PC-3 (cell line): ENCODE results near the gene RIPOR3. TPM values are rescaled to one million over a fixed set of nuclear protein-coding genes. Genes with fewer than 3 reads are reported as not detected.
"Not testable (repeated sequence)": the region's sequence is repeated elsewhere in the genome, so short reads cannot be mapped to it uniquely, and the experiment has no call there.

Experiments
- ATAC-seq: fragments of 200-7000 bp; cut with Tn5 transposase; 2 replicates; pipeline ENCODE4 v1.9.1; 2020; ENCODE audit warnings: mild to moderate bottlenecking, moderate library complexity
- BruUV-seq: library from RNA; stranded (reverse); fragments of 400-500 nt; replicated peaks from 2 replicates; lab custom pipeline; 2021; lab: Mats Ljungman, UMichigan
- CTCF ChIA-PET: fragments of 300-600 bp; sonication (Branson Sonifier 250); formaldehyde crosslinking; loops from one replicate; lab custom pipeline; 2022; ENCODE audit warnings: antibody characterized with exemption; lab: Charles Lee
- POLR2A ChIA-PET: fragments of 300-600 bp; sonication (Branson Sonifier 250); formaldehyde crosslinking; loops from one replicate; lab custom pipeline; 2022; ENCODE audit warnings: antibody characterized with exemption; ENCODE audit not compliant: unreplicated experiment; lab: Charles Lee
- DNase-seq: peaks from one replicate; pipeline ENCODE4 v3.0.0-alpha.2; 2015
- H2AFZ ChIP-seq: fragments of 300-600 bp; sonication (generic); 2 replicates; pipeline ENCODE4 v1.6.0; 2016; ENCODE audit warnings: antibody characterized with exemption, low read length
- H3F3A ChIP-seq: fragments of 300-600 bp; sonication (generic); one replicate; pipeline ENCODE4 v1.6.0; 2017; ENCODE audit warnings: antibody characterized with exemption, low read length, control low read depth, mild to moderate bottlenecking; ENCODE audit not compliant: unreplicated experiment
- H3K27ac ChIP-seq: fragments of 300-600 bp; sonication (generic); 2 replicates; pipeline ENCODE4 v1.5.1; 2016; ENCODE audit warnings: mild to moderate bottlenecking, low read length
- H3K27me3 ChIP-seq: fragments of 300-600 bp; sonication (generic); 2 replicates; pipeline ENCODE4 v1.6.1; 2016; ENCODE audit warnings: low read length, mixed read lengths
- H3K36me3 ChIP-seq: fragments of 300-600 bp; sonication (generic); 2 replicates; pipeline ENCODE4 v1.6.1; 2016; ENCODE audit warnings: low read depth, mixed run types, low read length, mixed read lengths
- H3K4me1 ChIP-seq: fragments of 300-600 bp; sonication (generic); 2 replicates; pipeline ENCODE4 v1.5.1; 2016; ENCODE audit warnings: low read length; ENCODE audit not compliant: insufficient read depth
- H3K4me2 ChIP-seq: fragments of 300-600 bp; sonication (generic); 2 replicates; pipeline ENCODE4 v1.6.0; 2016; ENCODE audit warnings: low read length
- H3K4me3 ChIP-seq: fragments of 300-600 bp; sonication (generic); 2 replicates; pipeline ENCODE4 v1.5.1; 2016; ENCODE audit warnings: mild to moderate bottlenecking, low read length, mixed read lengths
- H3K79me2 ChIP-seq: fragments of 300-600 bp; sonication (generic); 2 replicates; pipeline ENCODE4 v1.6.1; 2017; ENCODE audit warnings: low read length, mixed read lengths
- H3K9ac ChIP-seq: fragments of 300-600 bp; sonication (generic); 2 replicates; pipeline ENCODE4 v1.6.0; 2016; ENCODE audit warnings: mild to moderate bottlenecking, low read length
- H3K9me2 ChIP-seq: fragments of 300-600 bp; sonication (generic); replicated peaks from 2 replicates; pipeline ENCODE4 v1.6.1; 2016; ENCODE audit warnings: mixed run types, low read length, mixed read lengths
- H3K9me3 ChIP-seq: fragments of 300-600 bp; sonication (generic); 2 replicates; pipeline ENCODE4 v1.6.1; 2016; ENCODE audit warnings: low read length, mixed read lengths
- H4K20me1 ChIP-seq: fragments of 300-600 bp; sonication (generic); 2 replicates; pipeline ENCODE4 v1.6.1; 2016; ENCODE audit warnings: low read length, mixed read lengths
- EZH2 ChIP-seq: fragments of 300-600 bp; sonication (generic); IDR thresholded peaks from one replicate; pipeline ENCODE4 v1.6.1; 2017; ENCODE audit warnings: antibody characterized with exemption, mild to moderate bottlenecking, low read length; ENCODE audit not compliant: unreplicated experiment
- EZH2phosphoT487 ChIP-seq: fragments of 300-600 bp; sonication (generic); IDR thresholded peaks from 2 replicates; pipeline ENCODE4 v1.6.1; 2018; ENCODE audit warnings: mild to moderate bottlenecking, antibody characterized with exemption, low read length, borderline replicate concordance
- intact Hi-C: fragments of 100-400 bp; cut with micrococcal nuclease; formaldehyde crosslinking; loops from 2 replicates; pipeline ENCODE4 v1.9.0; 2023
- total RNA-seq: library from RNA; depleted of rRNA; stranded (reverse); fragments of >200 nt; gene quantifications from 2 replicates; pipeline ENCODE4 v1.2.3, GENCODE V29; 2014
- TF ChIP-seq, protein P1 (sequence below): fragments of 300-600 bp; sonication (generic); conservative IDR thresholded peaks from 2 replicates; pipeline ENCODE4 v1.5.1; 2017; ENCODE audit warnings: antibody characterized with exemption, low read depth, mild to moderate bottlenecking, low read length

The RIPOR3 gene
- total RNA-seq, 1 experiment from 2014 or later, result 0.04 TPM

GRCh38 chr20:50671626-50672025 is 19.7 kb downstream of the RIPOR3 start:
- DNase-seq (no peak), ATAC-seq (no peak)
- Histone ChIP-seq H3K4me3 (no peak overlapping the region), H3K4me1 (peaks cover 22% of the 10 kb centered on the region), H3K4me2 (no peak overlapping the region), H3K27ac (no peak overlapping the region), H3F3A (no peaks in the 10 kb centered on the region), H3K79me2 (no peaks in the 10 kb centered on the region), H3K9me2 (no peaks in the 10 kb centered on the region), H2AFZ (no peak overlapping the region), H3K9me3 (no peaks in the 10 kb centered on the region), H3K36me3 (no peaks in the 10 kb centered on the region), H3K9ac (no peak overlapping the region), H3K27me3 (no peaks in the 10 kb centered on the region), H4K20me1 (no peaks in the 10 kb centered on the region)
- TF ChIP-seq, protein P1, sequence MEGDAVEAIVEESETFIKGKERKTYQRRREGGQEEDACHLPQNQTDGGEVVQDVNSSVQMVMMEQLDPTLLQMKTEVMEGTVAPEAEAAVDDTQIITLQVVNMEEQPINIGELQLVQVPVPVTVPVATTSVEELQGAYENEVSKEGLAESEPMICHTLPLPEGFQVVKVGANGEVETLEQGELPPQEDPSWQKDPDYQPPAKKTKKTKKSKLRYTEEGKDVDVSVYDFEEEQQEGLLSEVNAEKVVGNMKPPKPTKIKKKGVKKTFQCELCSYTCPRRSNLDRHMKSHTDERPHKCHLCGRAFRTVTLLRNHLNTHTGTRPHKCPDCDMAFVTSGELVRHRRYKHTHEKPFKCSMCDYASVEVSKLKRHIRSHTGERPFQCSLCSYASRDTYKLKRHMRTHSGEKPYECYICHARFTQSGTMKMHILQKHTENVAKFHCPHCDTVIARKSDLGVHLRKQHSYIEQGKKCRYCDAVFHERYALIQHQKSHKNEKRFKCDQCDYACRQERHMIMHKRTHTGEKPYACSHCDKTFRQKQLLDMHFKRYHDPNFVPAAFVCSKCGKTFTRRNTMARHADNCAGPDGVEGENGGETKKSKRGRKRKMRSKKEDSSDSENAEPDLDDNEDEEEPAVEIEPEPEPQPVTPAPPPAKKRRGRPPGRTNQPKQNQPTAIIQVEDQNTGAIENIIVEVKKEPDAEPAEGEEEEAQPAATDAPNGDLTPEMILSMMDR, result no peak
- TF ChIP-seq EZH2phosphoT487, result no peak
- no peak for TF ChIP-seq EZH2
- POLR2A ChIA-PET, result interaction anchor here (0.6 kb wide), 1 partner anchor 160 kb away, joined by 5 read pairs; no protein-coding TSS in a partner anchor
- intact Hi-C loops, result no loop called here
- CTCF ChIA-PET, result no interaction called here
- BruUV-seq, result no TSS peak

- H3K27me3 ChIP-seq, DNase-seq, H3K36me3 ChIP-seq, H3K4me2 ChIP-seq, H4K20me1 ChIP-seq, POLR2A ChIA-PET, H3F3A ChIP-seq, H3K9ac ChIP-seq, H3K4me3 ChIP-seq, H3K9me3 ChIP-seq, H3K79me2 ChIP-seq, ATAC-seq, BruUV-seq, CTCF ChIA-PET, H2AFZ ChIP-seq, intact Hi-C loops, H3K9me2 ChIP-seq: not testable (repeated sequence)
- Histone ChIP-seq H3K27ac (peak overlapping the region; percentile 60), H3K4me1 (peaks cover 22% of the 10 kb centered on the region)
Measured at GRCh38 chr20:50671010-50671409, 20.3 kb downstream of the RIPOR3 start.

DNA sequence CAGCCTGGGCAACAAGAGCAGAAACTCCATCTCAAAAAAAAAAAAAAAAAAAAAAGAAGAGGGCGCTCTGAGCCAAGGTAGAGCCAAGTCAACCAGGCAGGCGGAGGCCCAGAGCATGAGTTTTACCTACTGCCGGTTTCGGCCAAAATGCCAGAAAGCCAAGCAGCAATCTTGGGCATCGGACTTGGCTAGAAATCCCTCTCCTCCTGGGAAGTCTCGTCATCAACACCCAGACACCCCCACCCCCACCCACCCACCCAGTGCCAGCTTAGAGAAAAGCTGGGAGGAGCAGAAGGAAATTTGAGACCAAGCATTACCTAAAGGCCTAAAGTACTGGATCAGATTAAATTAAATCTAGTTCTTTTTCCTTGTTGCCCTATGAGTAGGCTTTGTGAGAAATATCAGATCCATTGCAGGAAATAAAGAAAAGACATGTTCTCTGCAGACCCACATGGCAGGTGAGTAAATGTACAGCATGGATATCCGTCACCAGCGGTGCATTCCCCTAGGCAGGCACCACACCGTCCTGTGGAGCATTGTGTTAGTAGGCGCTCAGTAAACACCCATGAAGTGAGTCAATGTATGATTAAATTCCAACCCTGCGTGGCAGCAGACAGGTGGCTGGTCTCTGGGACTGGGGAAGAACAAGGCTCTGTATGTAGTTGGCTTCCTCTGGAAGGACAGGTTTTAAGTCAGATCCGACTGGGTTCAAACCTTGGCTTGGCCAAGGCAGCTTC is 21.0 kb downstream of the RIPOR3 start:
- no peak overlapping the region for H2AFZ ChIP-seq
- H3K9me3 ChIP-seq, result no peaks in the 10 kb centered on the region
- H3K4me3 ChIP-seq, result no peak overlapping the region
- H3K27me3 ChIP-seq, result no peaks in the 10 kb centered on the region
- no peaks in the 10 kb centered on the region for H3K79me2 ChIP-seq
- peak overlapping the region; percentile 60 for H3K27ac ChIP-seq
- DNase-seq, result peak; percentile 98
- ChIA-PET POLR2A (interaction anchor here (0.6 kb wide), 1 partner anchor 76 kb away, joined by 13 read pairs; no protein-coding TSS in a partner anchor), CTCF (no interaction called here)
- no peaks in the 10 kb centered on the region for H3F3A ChIP-seq
- H3K9me2 ChIP-seq, result no peaks in the 10 kb centered on the region
- TF ChIP-seq EZH2 (no peak), EZH2phosphoT487 (no peak)
- TF ChIP-seq, protein P1, result no peak
- BruUV-seq, result no TSS peak
- no peaks in the 10 kb centered on the region for H4K20me1 ChIP-seq
- H3K4me2 ChIP-seq, result no peak overlapping the region
- peak; percentile 100 for ATAC-seq
- H3K9ac ChIP-seq, result no peak overlapping the region
- H3K4me1 ChIP-seq, result peaks cover 22% of the 10 kb centered on the region
- H3K36me3 ChIP-seq, result no peaks in the 10 kb centered on the region
- intact Hi-C loops, result no loop called here
